Measurements from ENCODE around the gene SPG7.

Gene SPG7

GRCh38 chr16:89506113-89506504 lies 2.1 kb upstream of the SPG7 start:
- Histone ChIP-seq H3K9me3 (ENCODE audit: insufficient read depth, low read length) (peaks cover 6% of the 10 kb centered on the region; the same call in 1 of the 2 replicates), H3K4me1 (ENCODE audit: insufficient read depth, insufficient read length) (no peaks in the 10 kb centered on the region), H3K36me3 (ENCODE audit: insufficient read depth, insufficient read length, low read length) (peaks cover 17% of the 10 kb centered on the region), H3K4me3 (ENCODE audit: insufficient read length, low read depth) (no peak overlapping the region), H3K9ac (ENCODE audit: insufficient read length, low read depth) (no peak overlapping the region), H3K27me3 (ENCODE audit: insufficient read depth, insufficient read length) (no peaks in the 10 kb centered on the region)
- TF ChIP-seq SUZ12 (IDR thresholded peaks at IDR 0.05; ENCODE audit: extremely low read depth, insufficient read depth, insufficient read length) (no peak), ZNF274 (IDR thresholded peaks at IDR 0.05; ENCODE audit: low read depth, low read length) (no peak), YY1 (IDR thresholded peaks at IDR 0.05; ENCODE audit: insufficient read depth, insufficient read length) (no peak)
- DNase-seq (ENCODE audit: low read depth, low spot score): no peak

- peak overlapping the region; percentile 86 for H3K9ac ChIP-seq (ENCODE audit: insufficient read length, low read depth)
- DNase-seq (ENCODE audit: low read depth, low spot score): no peak
- peaks cover 23% of the 10 kb centered on the region for H3K36me3 ChIP-seq (ENCODE audit: insufficient read depth, insufficient read length, low read length)
- H3K9me3 ChIP-seq (ENCODE audit: insufficient read depth, low read length): peaks cover 6% of the 10 kb centered on the region; the same call in 1 of the 2 replicates
- H3K27me3 ChIP-seq (ENCODE audit: insufficient read depth, insufficient read length): no peaks in the 10 kb centered on the region
- no peaks in the 10 kb centered on the region for H3K4me1 ChIP-seq (ENCODE audit: insufficient read depth, insufficient read length)
- H3K4me3 ChIP-seq (ENCODE audit: insufficient read length, low read depth): peak overlapping the region; percentile 76
- TF ChIP-seq ZNF274 (IDR thresholded peaks at IDR 0.05; ENCODE audit: low read depth, low read length): no peak
- TF ChIP-seq YY1 (IDR thresholded peaks at IDR 0.05; ENCODE audit: insufficient read depth, insufficient read length): no peak
- no peak for TF ChIP-seq SUZ12 (IDR thresholded peaks at IDR 0.05; ENCODE audit: extremely low read depth, insufficient read depth, insufficient read length)
Measured at GRCh38 chr16:89506791-89507191, 1.4 kb upstream of the SPG7 start.

- Histone ChIP-seq H3K9me3 (ENCODE audit: insufficient read depth, low read length) (peaks cover 6% of the 10 kb centered on the region; the same call in 1 of the 2 replicates), H3K9ac (ENCODE audit: insufficient read length, low read depth) (peak overlapping the region; percentile 86), H3K4me1 (ENCODE audit: insufficient read depth, insufficient read length) (no peaks in the 10 kb centered on the region), H3K27me3 (ENCODE audit: insufficient read depth, insufficient read length) (no peaks in the 10 kb centered on the region), H3K4me3 (ENCODE audit: insufficient read length, low read depth) (peak overlapping the region; percentile 76), H3K36me3 (ENCODE audit: insufficient read depth, insufficient read length, low read length) (peaks cover 27% of the 10 kb centered on the region)
- no peak for DNase-seq (ENCODE audit: low read depth, low spot score)
- TF ChIP-seq YY1 (IDR thresholded peaks at IDR 0.05; ENCODE audit: insufficient read depth, insufficient read length): no peak
- no peak for TF ChIP-seq ZNF274 (IDR thresholded peaks at IDR 0.05; ENCODE audit: low read depth, low read length)
- no peak for TF ChIP-seq SUZ12 (IDR thresholded peaks at IDR 0.05; ENCODE audit: extremely low read depth, insufficient read depth, insufficient read length)
Measured at GRCh38 chr16:89507214-89507833, 879 bp upstream of the SPG7 start.

GRCh38 chr16:89510526-89510925 lies 2.3 kb downstream of the SPG7 start:
- no peak overlapping the region for H3K9ac ChIP-seq (ENCODE audit: insufficient read length, low read depth)
- H3K36me3 ChIP-seq (ENCODE audit: insufficient read depth, insufficient read length, low read length): peaks cover 45% of the 10 kb centered on the region
- no peaks in the 10 kb centered on the region for H3K4me1 ChIP-seq (ENCODE audit: insufficient read depth, insufficient read length)
- peaks cover 5% of the 10 kb centered on the region; the same call in 1 of the 2 replicates for H3K9me3 ChIP-seq (ENCODE audit: insufficient read depth, low read length)
- H3K27me3 ChIP-seq (ENCODE audit: insufficient read depth, insufficient read length): no peaks in the 10 kb centered on the region
- TF ChIP-seq ZNF274 (IDR thresholded peaks at IDR 0.05; ENCODE audit: low read depth, low read length) (no peak), SUZ12 (IDR thresholded peaks at IDR 0.05; ENCODE audit: extremely low read depth, insufficient read depth, insufficient read length) (no peak), YY1 (IDR thresholded peaks at IDR 0.05; ENCODE audit: insufficient read depth, insufficient read length) (no peak)
- H3K4me3 ChIP-seq (ENCODE audit: insufficient read length, low read depth): no peak overlapping the region
- DNase-seq (ENCODE audit: low read depth, low spot score): no peak

GRCh38 chr16:89511374-89511773 lies 3.2 kb downstream of the SPG7 start:
- Histone ChIP-seq H3K27me3 (ENCODE audit: insufficient read depth, insufficient read length) (no peaks in the 10 kb centered on the region), H3K9ac (ENCODE audit: insufficient read length, low read depth) (no peak overlapping the region), H3K4me3 (ENCODE audit: insufficient read length, low read depth) (no peak overlapping the region), H3K9me3 (ENCODE audit: insufficient read depth, low read length) (no peaks in the 10 kb centered on the region), H3K4me1 (ENCODE audit: insufficient read depth, insufficient read length) (no peaks in the 10 kb centered on the region), H3K36me3 (ENCODE audit: insufficient read depth, insufficient read length, low read length) (peaks cover 53% of the 10 kb centered on the region)
- TF ChIP-seq YY1 (IDR thresholded peaks at IDR 0.05; ENCODE audit: insufficient read depth, insufficient read length) (no peak), ZNF274 (IDR thresholded peaks at IDR 0.05; ENCODE audit: low read depth, low read length) (no peak), SUZ12 (IDR thresholded peaks at IDR 0.05; ENCODE audit: extremely low read depth, insufficient read depth, insufficient read length) (no peak)
- no peak for DNase-seq (ENCODE audit: low read depth, low spot score)

- Histone ChIP-seq H3K9me3 (ENCODE audit: insufficient read depth, low read length) (no peaks in the 10 kb centered on the region), H3K27me3 (ENCODE audit: insufficient read depth, insufficient read length) (no peaks in the 10 kb centered on the region), H3K36me3 (ENCODE audit: insufficient read depth, insufficient read length, low read length) (peaks cover 60% of the 10 kb centered on the region), H3K4me3 (ENCODE audit: insufficient read length, low read depth) (no peak overlapping the region), H3K4me1 (ENCODE audit: insufficient read depth, insufficient read length) (no peaks in the 10 kb centered on the region), H3K9ac (ENCODE audit: insufficient read length, low read depth) (no peak overlapping the region)
- TF ChIP-seq YY1 (IDR thresholded peaks at IDR 0.05; ENCODE audit: insufficient read depth, insufficient read length): no peak
- no peak for TF ChIP-seq SUZ12 (IDR thresholded peaks at IDR 0.05; ENCODE audit: extremely low read depth, insufficient read depth, insufficient read length)
- TF ChIP-seq ZNF274 (IDR thresholded peaks at IDR 0.05; ENCODE audit: low read depth, low read length): no peak
- no peak for DNase-seq (ENCODE audit: low read depth, low spot score)
Measured at GRCh38 chr16:89512453-89512852, 4.2 kb downstream of the SPG7 start.

GRCh38 chr16:89517128-89517527 lies 8.9 kb downstream of the SPG7 start:
- peaks cover 2% of the 10 kb centered on the region for H3K4me1 ChIP-seq (ENCODE audit: insufficient read depth, insufficient read length)
- H3K9me3 ChIP-seq (ENCODE audit: insufficient read depth, low read length): no peaks in the 10 kb centered on the region
- H3K27me3 ChIP-seq (ENCODE audit: insufficient read depth, insufficient read length): no peaks in the 10 kb centered on the region
- no peak overlapping the region for H3K9ac ChIP-seq (ENCODE audit: insufficient read length, low read depth)
- no peak overlapping the region for H3K4me3 ChIP-seq (ENCODE audit: insufficient read length, low read depth)
- H3K36me3 ChIP-seq (ENCODE audit: insufficient read depth, insufficient read length, low read length): peaks cover 82% of the 10 kb centered on the region
- DNase-seq (ENCODE audit: low read depth, low spot score): no peak
- TF ChIP-seq SUZ12 (IDR thresholded peaks at IDR 0.05; ENCODE audit: extremely low read depth, insufficient read depth, insufficient read length) (no peak), YY1 (IDR thresholded peaks at IDR 0.05; ENCODE audit: insufficient read depth, insufficient read length) (no peak), ZNF274 (IDR thresholded peaks at IDR 0.05; ENCODE audit: low read depth, low read length) (no peak)

Measured in NT2/D1 (cell line).